ENCODE measurements around the gene DPEP3. TPM values are rescaled to one million over a fixed set of nuclear protein-coding genes. Genes with fewer than 3 reads are reported as not detected.

The DPEP3 gene, protein sequence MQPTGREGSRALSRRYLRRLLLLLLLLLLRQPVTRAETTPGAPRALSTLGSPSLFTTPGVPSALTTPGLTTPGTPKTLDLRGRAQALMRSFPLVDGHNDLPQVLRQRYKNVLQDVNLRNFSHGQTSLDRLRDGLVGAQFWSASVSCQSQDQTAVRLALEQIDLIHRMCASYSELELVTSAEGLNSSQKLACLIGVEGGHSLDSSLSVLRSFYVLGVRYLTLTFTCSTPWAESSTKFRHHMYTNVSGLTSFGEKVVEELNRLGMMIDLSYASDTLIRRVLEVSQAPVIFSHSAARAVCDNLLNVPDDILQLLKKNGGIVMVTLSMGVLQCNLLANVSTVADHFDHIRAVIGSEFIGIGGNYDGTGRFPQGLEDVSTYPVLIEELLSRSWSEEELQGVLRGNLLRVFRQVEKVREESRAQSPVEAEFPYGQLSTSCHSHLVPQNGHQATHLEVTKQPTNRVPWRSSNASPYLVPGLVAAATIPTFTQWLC
- not detected in 3 replicates for total RNA-seq
- long read RNA-seq = 0 reads

DNA sequence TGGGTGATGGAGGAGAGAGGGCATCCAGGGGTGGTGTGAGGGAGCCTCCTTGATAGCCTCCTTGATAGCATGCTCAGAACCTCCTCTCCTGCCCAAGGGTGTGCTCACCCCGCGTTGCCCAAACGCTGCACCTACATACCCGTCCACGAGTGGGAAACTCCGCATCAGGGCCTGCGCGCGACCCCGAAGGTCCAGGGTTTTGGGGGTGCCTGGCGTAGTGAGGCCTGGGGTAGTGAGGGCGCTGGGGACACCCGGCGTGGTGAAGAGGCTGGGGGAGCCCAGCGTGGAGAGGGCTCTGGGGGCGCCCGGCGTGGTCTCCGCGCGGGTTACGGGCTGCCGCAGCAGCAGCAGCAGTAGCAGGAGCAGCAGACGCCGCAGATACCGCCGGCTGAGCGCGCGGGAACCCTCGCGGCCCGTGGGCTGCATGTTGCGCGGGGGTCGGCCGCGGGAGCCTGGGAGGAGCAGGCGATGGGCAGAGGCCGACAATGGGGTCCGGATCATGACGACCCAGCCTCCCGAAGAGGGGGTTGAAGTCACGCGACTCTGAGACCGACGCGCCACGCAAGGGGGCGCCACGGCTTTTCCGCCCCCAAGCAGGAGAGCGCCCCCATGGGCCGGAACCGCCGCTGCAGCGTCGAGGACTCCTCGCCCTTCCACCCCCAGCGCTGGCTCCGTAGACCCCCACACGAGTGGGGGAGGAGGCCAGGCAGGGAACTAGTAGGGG lies at the start of gene DPEP3:
Gene DPEP3, minus strand, starts transcription at position 545 of the 724 bp plus-strand sequence. Its CDS starts 119 bp downstream, at position 426.
- H3K4me3 Mint-ChIP-seq (ENCODE audit: unreplicated experiment) = no peak within 1 kb of the TSS
- H3K27me3 Mint-ChIP-seq (ENCODE audit: low read depth) = peaks cover 6% of the 10 kb centered on the region
- H3K27ac Mint-ChIP-seq (ENCODE audit: unreplicated experiment) = no peak within 1 kb of the TSS
- no peaks in the 10 kb centered on the region for H3K9me3 Mint-ChIP-seq (ENCODE audit: low read depth)
- DNase-seq (ENCODE audit: low spot score) = peak; percentile 86
- H3K4me1 Mint-ChIP-seq (ENCODE audit: low read depth) = no peaks in the 10 kb centered on the region
- TF ChIP-seq, protein P1, sequence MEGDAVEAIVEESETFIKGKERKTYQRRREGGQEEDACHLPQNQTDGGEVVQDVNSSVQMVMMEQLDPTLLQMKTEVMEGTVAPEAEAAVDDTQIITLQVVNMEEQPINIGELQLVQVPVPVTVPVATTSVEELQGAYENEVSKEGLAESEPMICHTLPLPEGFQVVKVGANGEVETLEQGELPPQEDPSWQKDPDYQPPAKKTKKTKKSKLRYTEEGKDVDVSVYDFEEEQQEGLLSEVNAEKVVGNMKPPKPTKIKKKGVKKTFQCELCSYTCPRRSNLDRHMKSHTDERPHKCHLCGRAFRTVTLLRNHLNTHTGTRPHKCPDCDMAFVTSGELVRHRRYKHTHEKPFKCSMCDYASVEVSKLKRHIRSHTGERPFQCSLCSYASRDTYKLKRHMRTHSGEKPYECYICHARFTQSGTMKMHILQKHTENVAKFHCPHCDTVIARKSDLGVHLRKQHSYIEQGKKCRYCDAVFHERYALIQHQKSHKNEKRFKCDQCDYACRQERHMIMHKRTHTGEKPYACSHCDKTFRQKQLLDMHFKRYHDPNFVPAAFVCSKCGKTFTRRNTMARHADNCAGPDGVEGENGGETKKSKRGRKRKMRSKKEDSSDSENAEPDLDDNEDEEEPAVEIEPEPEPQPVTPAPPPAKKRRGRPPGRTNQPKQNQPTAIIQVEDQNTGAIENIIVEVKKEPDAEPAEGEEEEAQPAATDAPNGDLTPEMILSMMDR (IDR thresholded peaks at IDR 0.05) = peak; percentile 34
- H3K36me3 Mint-ChIP-seq (ENCODE audit: low read depth) = no peaks in the 10 kb centered on the region

DNA sequence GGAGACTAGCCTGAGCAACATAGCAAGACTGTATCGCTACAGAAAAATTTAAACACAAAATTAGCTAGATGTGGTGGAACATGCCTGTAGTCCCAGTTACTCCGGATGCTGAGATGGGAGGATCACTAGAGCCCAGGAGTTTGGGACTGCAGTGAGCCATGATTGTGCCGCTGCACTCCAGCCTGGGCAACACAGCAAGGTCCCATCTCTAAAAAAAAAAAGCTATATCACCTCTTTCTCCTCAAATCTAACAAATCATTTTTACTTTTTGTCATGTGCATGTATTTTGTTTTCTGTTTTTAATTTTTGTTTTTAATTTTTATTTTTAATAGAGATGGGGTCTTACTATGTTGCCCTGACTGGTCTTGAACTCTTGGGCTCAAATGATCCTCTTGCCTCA lies 48.7 kb upstream of the DPEP3 start:
- DNase-seq (ENCODE audit: low spot score) = no peak
- TF ChIP-seq, protein P1 (IDR thresholded peaks at IDR 0.05) = no peak
- Mint-ChIP-seq H3K36me3 (ENCODE audit: low read depth) (peaks cover 5% of the 10 kb centered on the region), H3K4me1 (ENCODE audit: low read depth) (peaks cover 5% of the 10 kb centered on the region), H3K27ac (ENCODE audit: unreplicated experiment) (no peak overlapping the region), H3K27me3 (ENCODE audit: low read depth) (no peaks in the 10 kb centered on the region), H3K9me3 (ENCODE audit: low read depth) (no peaks in the 10 kb centered on the region), H3K4me3 (ENCODE audit: unreplicated experiment) (no peak overlapping the region)

DNA sequence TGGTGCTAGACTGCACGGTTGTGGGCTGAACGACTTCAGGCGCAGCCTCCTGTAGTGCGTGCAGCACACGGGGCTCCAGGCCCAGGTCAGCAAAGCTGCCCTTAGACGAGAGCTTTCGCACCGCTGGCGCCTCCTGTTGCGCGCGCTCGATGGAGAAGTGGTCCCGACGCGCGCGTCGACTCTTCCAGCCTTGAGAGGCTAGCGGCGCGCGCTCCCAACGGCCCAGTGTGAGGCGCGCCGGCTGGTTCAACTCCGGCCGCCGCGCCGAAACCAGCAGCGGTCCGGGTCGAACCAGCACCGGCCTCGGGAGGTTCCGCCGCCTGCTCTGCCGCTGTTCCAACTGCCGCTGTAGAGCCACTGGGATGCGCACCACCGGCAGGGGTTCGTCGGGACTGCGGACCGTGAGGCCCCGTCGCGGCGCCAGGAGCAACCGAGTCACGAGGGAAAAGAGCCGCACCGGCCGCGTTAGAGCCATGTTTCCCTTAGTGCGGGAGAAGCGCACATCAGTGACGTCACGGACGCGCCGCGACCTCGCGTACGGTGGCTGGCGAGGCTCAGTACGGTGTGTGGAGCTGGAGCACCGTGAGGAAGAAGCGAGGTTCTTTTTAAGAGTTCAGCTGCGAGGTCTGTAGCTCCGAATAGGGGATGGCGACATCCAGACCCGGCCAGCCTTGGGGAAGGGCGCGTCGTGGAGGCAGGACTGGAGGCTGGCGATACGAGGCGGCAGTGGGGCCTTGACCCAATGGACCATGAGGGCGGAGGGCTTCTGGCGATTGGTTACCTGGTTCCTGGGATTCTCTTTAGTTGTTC lies 42.6 kb upstream of the DPEP3 start, which contains the start of the genes DDX28 and DUS2:
Gene DDX28, minus strand, starts transcription at position 505 of the 810 bp plus-strand sequence. Its CDS starts 30 bp downstream, at position 475.
Gene DUS2, plus strand, starts transcription at position 557 of the 810 bp plus-strand sequence. CDS start 14,740 bp downstream, outside the sequence.
- Mint-ChIP-seq H3K27me3 (ENCODE audit: low read depth) (no peaks in the 10 kb centered on the region), H3K4me1 (ENCODE audit: low read depth) (peaks cover 25% of the 10 kb centered on the region), H3K27ac (ENCODE audit: unreplicated experiment) (peak within 1 kb of the TSS; percentile 99), H3K9me3 (ENCODE audit: low read depth) (no peaks in the 10 kb centered on the region), H3K36me3 (ENCODE audit: low read depth) (peaks cover 7% of the 10 kb centered on the region), H3K4me3 (ENCODE audit: unreplicated experiment) (peak within 1 kb of the TSS; percentile 100)
- TF ChIP-seq, protein P1 (IDR thresholded peaks at IDR 0.05) = peak; percentile 39
- DNase-seq (ENCODE audit: low spot score) = peak; percentile 94

DNA sequence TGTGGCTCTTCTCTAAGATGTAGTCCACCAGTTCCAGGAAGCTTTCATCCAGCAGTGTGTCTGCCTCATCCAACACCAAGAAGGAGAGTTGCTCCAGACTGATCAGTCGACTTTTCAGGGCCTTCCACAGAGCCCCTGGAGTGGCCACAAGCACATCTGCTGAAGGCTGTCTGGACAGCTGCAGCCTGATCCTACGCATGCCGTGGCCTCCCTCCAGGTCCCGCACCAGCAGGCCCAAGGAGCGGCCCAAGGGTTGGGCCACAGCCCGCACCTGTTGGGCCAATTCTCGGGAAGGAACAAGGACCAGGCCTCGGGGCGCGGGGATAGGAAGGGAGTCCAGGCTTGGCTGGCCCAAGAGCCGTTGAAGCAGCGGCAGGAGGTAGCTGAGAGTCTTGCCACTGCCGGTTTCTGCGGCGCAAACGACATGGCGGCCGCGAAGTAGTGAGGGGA lies 42.0 kb upstream of the DPEP3 start:
- H3K9me3 Mint-ChIP-seq (ENCODE audit: low read depth) = no peaks in the 10 kb centered on the region
- H3K4me3 Mint-ChIP-seq (ENCODE audit: unreplicated experiment) = peak overlapping the region; percentile 100
- H3K27ac Mint-ChIP-seq (ENCODE audit: unreplicated experiment) = peak overlapping the region; percentile 99
- H3K4me1 Mint-ChIP-seq (ENCODE audit: low read depth) = peaks cover 25% of the 10 kb centered on the region
- no peak for DNase-seq (ENCODE audit: low spot score)
- peaks cover 2% of the 10 kb centered on the region for H3K36me3 Mint-ChIP-seq (ENCODE audit: low read depth)
- no peaks in the 10 kb centered on the region for H3K27me3 Mint-ChIP-seq (ENCODE audit: low read depth)
- TF ChIP-seq, protein P1 (IDR thresholded peaks at IDR 0.05) = no peak

All from chondrocyte (in vitro differentiated cells).